HG03135 (cell line): ENCODE results near the gene CA14.
"Not testable (repeated sequence)": the region's sequence is repeated elsewhere in the genome, so short reads cannot be mapped to it uniquely, and the experiment has no call there.

Experiments
- ATAC-seq: cut with Tn5 transposase; IDR thresholded peaks from one replicate; pipeline ENCODE4 v1.9.1; 2021; ENCODE audit warnings: mild to moderate bottlenecking, moderate library complexity; ENCODE audit not compliant: unreplicated experiment

Gene CA14

GRCh38 chr1:150280138-150280707 lies 22.6 kb downstream of the CA14 start:
- ATAC-seq, result no peak

- ATAC-seq, result no peak
Observed at GRCh38 chr1:150281221-150281757, 23.7 kb downstream of the CA14 start.

- ATAC-seq, result no peak
Observed at GRCh38 chr1:150281758-150282557, 24.4 kb downstream of the CA14 start, which contains the start of gene CIART. TSS of gene CIART (plus strand) at chr1:150282554. CDS start at chr1:150283268, 714 bp downstream.

GRCh38 chr1:150282558-150282958 lies 25.0 kb downstream of the CA14 start:
- ATAC-seq, result no peak

- ATAC-seq, result no peak
Observed at GRCh38 chr1:150283260-150283659, 25.7 kb downstream of the CA14 start.

GRCh38 chr1:150288382-150288781 lies 30.8 kb downstream of the CA14 start:
- ATAC-seq, result no peak

- ATAC-seq, result no peak
Observed at GRCh38 chr1:150288822-150289221, 31.2 kb downstream of the CA14 start.

GRCh38 chr1:150293433-150294253 lies 36.1 kb downstream of the CA14 start, which contains the start of gene MRPS21:
TSS of gene MRPS21 (plus strand) at chr1:150293861. CDS start at chr1:150294367, 506 bp downstream.
- peak; percentile 98 for ATAC-seq

GRCh38 chr1:150295476-150295875 lies 37.9 kb downstream of the CA14 start:
- ATAC-seq, result no peak

GRCh38 chr1:150299716-150300115 lies 42.1 kb downstream of the CA14 start:
- ATAC-seq, result no peak

GRCh38 chr1:150302338-150302737 lies 44.8 kb downstream of the CA14 start:
- no peak for ATAC-seq

- ATAC-seq, result no peak
Observed at GRCh38 chr1:150302902-150303301, 45.3 kb downstream of the CA14 start.

GRCh38 chr1:150308585-150308984 lies 51.0 kb downstream of the CA14 start:
- ATAC-seq, result not testable (repeated sequence)

- no peak for ATAC-seq
Observed at GRCh38 chr1:150309758-150310508, 52.4 kb downstream of the CA14 start.

- ATAC-seq, result no peak
Observed at GRCh38 chr1:150311762-150312161, 54.2 kb downstream of the CA14 start.
